GM12878 (cell line): ENCODE measurements around the gene LCP1. TPM values are rescaled to one million over a fixed set of nuclear protein-coding genes. Genes with fewer than 3 reads are reported as not detected.

Source experiments
- ATAC-seq: fragments of 200-7000 bp; cut with Tn5 transposase; 3 replicates; pipeline ENCODE4 v1.9.1; 2020; ENCODE audit warnings: mild to moderate bottlenecking, moderate library complexity
- BruUV-seq: library from RNA; stranded (reverse); fragments of 400-500 nt; replicated peaks from 2 replicates; lab custom pipeline; 2021; lab: Mats Ljungman, UMichigan
- CTCF ChIA-PET: fragments of 300-600 bp; sonication (Branson Sonifier 250); formaldehyde crosslinking; extraction: SDS; loops from one replicate; lab custom pipeline; 2021; ENCODE audit warnings: inconsistent platforms; lab: Yijun Ruan, JAX
- POLR2A ChIA-PET: fragments of 350-600 bp; formaldehyde crosslinking; extraction: SDS; loops from one replicate; lab custom pipeline; 2021; ENCODE audit warnings: inconsistent platforms; lab: Charles Lee
- RAD21 ChIA-PET: fragments of 300-600 bp; sonication (Branson Sonifier 250); formaldehyde crosslinking; loops from one replicate; lab custom pipeline; 2023; ENCODE audit warnings: antibody characterized with exemption; ENCODE audit not compliant: unreplicated experiment; lab: Charles Lee
- SMC1A ChIA-PET: fragments of 300-600 bp; sonication (Branson Sonifier 250); formaldehyde crosslinking; loops from one replicate; lab custom pipeline; 2023; ENCODE audit not compliant: unreplicated experiment, uncharacterized antibody; lab: Charles Lee
- DNase-seq: peaks from one replicate; pipeline ENCODE4 v3.0.0-alpha.2; 2011; ENCODE audit warnings: low read depth, low spot score
- FAIRE-seq: peaks from 3 replicates; lab custom pipeline; 2011; peaks lifted over from hg19 to GRCh38; lab: Jason Lieb, UNC
- H2AFZ ChIP-seq: 2 replicates; pipeline ENCODE4 v1.6.0; 2011; ENCODE audit warnings: low read depth, low read length, control low read depth; ENCODE audit not compliant: control insufficient read depth
- H3K27ac ChIP-seq: 2 replicates; pipeline ENCODE4 v1.5.1; 2011; ENCODE audit warnings: control low read depth; ENCODE audit not compliant: control insufficient read depth, insufficient read depth
- H3K27me3 ChIP-seq, 2 experiments: replicated peaks in 1 of 2; 2 replicates each; pipeline versions ENCODE4 v1.6.0 to v1.6.1; 2011; ENCODE audit warnings: low read length in 1 of 2; ENCODE audit not compliant: control insufficient read depth in 2 of 2, insufficient read depth in 2 of 2
- H3K36me3 ChIP-seq, 2 experiments: 2 replicates each; pipeline ENCODE4 v1.5.1; 2011; ENCODE audit warnings: low read length in 1 of 2; ENCODE audit not compliant: control insufficient read depth in 2 of 2, insufficient read depth in 2 of 2
- H3K4me1 ChIP-seq: 2 replicates; pipeline ENCODE4 v1.6.1; 2011; ENCODE audit warnings: mild to moderate bottlenecking, low read length, moderate library complexity, mixed read lengths; ENCODE audit not compliant: control insufficient read depth, insufficient read depth
- H3K4me2 ChIP-seq: 2 replicates; pipeline ENCODE4 v1.6.0; 2011; ENCODE audit warnings: control low read depth; ENCODE audit not compliant: control insufficient read depth, insufficient read depth
- H3K4me3 ChIP-seq: fragments of 200-600 bp; sonication (generic); 2 replicates; pipeline ENCODE4 v1.5.1; 2016
- H3K79me2 ChIP-seq: 2 replicates; pipeline ENCODE4 v1.6.0; 2011; ENCODE audit warnings: low read length; ENCODE audit not compliant: control insufficient read depth, insufficient read depth
- H3K9ac ChIP-seq: 2 replicates; pipeline ENCODE4 v1.8.0; 2011; ENCODE audit warnings: low read length, control low read depth, mixed read lengths; ENCODE audit not compliant: control insufficient read depth, insufficient read depth
- H3K9me3 ChIP-seq: replicated peaks from 3 replicates; pipeline ENCODE4 v1.5.1; 2011; ENCODE audit warnings: mild to moderate bottlenecking, low read length; ENCODE audit not compliant: control insufficient read depth, insufficient read depth
- H4K20me1 ChIP-seq: 2 replicates; pipeline ENCODE4 v1.6.0; 2011; ENCODE audit not compliant: control insufficient read depth, insufficient read depth
- BMI1 ChIP-seq: fragments of 450-650 bp; IDR thresholded peaks from 2 replicates; pipeline ENCODE4 v1.6.1; 2016; ENCODE audit warnings: mild to moderate bottlenecking, moderate library complexity, borderline replicate concordance
- CBX3 ChIP-seq: fragments of 200-600 bp; sonication (generic); IDR thresholded peaks from 2 replicates; pipeline ENCODE4 v1.6.1; 2016; ENCODE audit warnings: low read depth, borderline replicate concordance
- ESRRA ChIP-seq: IDR thresholded peaks from 2 replicates; pipeline ENCODE4 v1.6.1; 2012; ENCODE audit warnings: mild to moderate bottlenecking, low read length, improper control_type of control experiment
- GABPA ChIP-seq: IDR thresholded peaks from 2 replicates; pipeline ENCODE4 v1.6.1; 2014; ENCODE audit warnings: antibody characterized with exemption, low read depth, mild to moderate bottlenecking, inconsistent platforms
- HDAC2 ChIP-seq: fragments of 200-600 bp; sonication (generic); IDR thresholded peaks from 2 replicates; pipeline ENCODE4 v1.6.1; 2017
- JUND ChIP-seq: IDR thresholded peaks from 2 replicates; pipeline ENCODE4 v1.6.1; 2012; ENCODE audit warnings: low read depth, mild to moderate bottlenecking, low read length, improper control_type of control experiment, moderate library complexity
- MTA2 ChIP-seq: fragments of 450-650 bp; IDR thresholded peaks from 2 replicates; pipeline ENCODE4 v1.6.1; 2016; ENCODE audit warnings: low read depth, mild to moderate bottlenecking, moderate library complexity
- NFYA ChIP-seq: IDR thresholded peaks from 2 replicates; pipeline ENCODE4 v1.6.1; 2011; ENCODE audit warnings: low read depth, mild to moderate bottlenecking, low read length, improper control_type of control experiment, borderline replicate concordance
- RAD21 ChIP-seq: IDR thresholded peaks from 2 replicates; pipeline ENCODE4 v1.6.1; 2011; ENCODE audit warnings: mild to moderate bottlenecking, low read depth, low read length, moderate library complexity; ENCODE audit not compliant: insufficient read depth
- SIX5 ChIP-seq: IDR thresholded peaks from 2 replicates; pipeline ENCODE4 v1.6.1; 2011; ENCODE audit warnings: mild to moderate bottlenecking, low read depth, low read length, moderate library complexity; ENCODE audit not compliant: severe bottlenecking
- SMAD1 ChIP-seq: fragments of 450-650 bp; IDR thresholded peaks from 2 replicates; pipeline ENCODE4 v1.6.1; 2018; ENCODE audit warnings: mild to moderate bottlenecking, low read depth; ENCODE audit not compliant: partially characterized antibody
- SMAD5 ChIP-seq: IDR thresholded peaks from 2 replicates; pipeline ENCODE4 v1.6.1; 2016; ENCODE audit warnings: antibody characterized with exemption, low read depth
- STAT1 ChIP-seq: fragments of 450-650 bp; conservative IDR thresholded peaks from 2 replicates; pipeline ENCODE4 v1.6.1; 2014; ENCODE audit warnings: antibody characterized with exemption, mild to moderate bottlenecking
- SUPT20H ChIP-seq: IDR thresholded peaks from 2 replicates; pipeline ENCODE4 v1.6.1; 2011; ENCODE audit warnings: low read depth, mild to moderate bottlenecking, low read length, moderate library complexity, borderline replicate concordance; ENCODE audit not compliant: control insufficient read depth
- TBL1XR1 ChIP-seq: IDR thresholded peaks from 2 replicates; pipeline ENCODE4 v1.6.1; 2012; ENCODE audit warnings: low read depth, low read length, improper control_type of control experiment
- ZNF274 ChIP-seq: IDR thresholded peaks from one replicate; pipeline ENCODE4 v1.8.0; 2011; ENCODE audit not compliant: insufficient read length, insufficient read depth
- ZNF622 ChIP-seq: fragments of 450-650 bp; IDR thresholded peaks from 2 replicates; pipeline ENCODE4 v1.6.1; 2017; ENCODE audit warnings: mild to moderate bottlenecking, inconsistent platforms
- ZSCAN29 ChIP-seq: fragments of 450-650 bp; IDR thresholded peaks from 2 replicates; pipeline ENCODE4 v1.6.1; 2017; ENCODE audit warnings: mild to moderate bottlenecking, moderate library complexity
- ZZZ3 ChIP-seq: IDR thresholded peaks from 2 replicates; pipeline ENCODE4 v1.6.1; 2011; ENCODE audit warnings: low read depth; ENCODE audit not compliant: control insufficient read depth, insufficient read length
- WGBS: methylation state at CpG from one replicate; pipeline ENCODE4 v1.1.6; 2016; ENCODE audit warnings: low lambda C conversion rate; ENCODE audit not compliant: insufficient replicate concordance, insufficient coverage; ENCODE audit errors: missing lambda C conversion rate; 5-methylcytosine and 5-hydroxymethylcytosine counted together
- in situ Hi-C: fragments of 300-500 bp; cut with MboI; formaldehyde crosslinking; loops from 9 replicates; pipeline ENCODE4 v1.14.3; 2018; ENCODE audit warnings: mixed read lengths
- intact Hi-C: fragments of 100-400 bp; cut with micrococcal nuclease; formaldehyde crosslinking; loops from one replicate; pipeline ENCODE4 v1.14.2; 2022; ENCODE audit not compliant: unreplicated experiment
- polyA plus RNA-seq, 11 experiments: library from polyadenylated mRNA; depleted of rRNA in 4 of 11; unstranded in 6 of 11; stranded (reverse) in 5 of 11; fragments of >200 nt; fragmentation: Nextera tagmentation in 4 of 11; fragmentation: Illumina TruSeq in 1 of 11; extraction: Ambion mirVana in 4 of 11; extraction: Trizol in 1 of 11; gene quantifications; 1 replicate in 1 of 11; 2 replicates in 10 of 11; pipeline versions ENCODE4 v1.2.1 to v1.2.3, GENCODE V29; 2011 to 2016; ENCODE audit warnings: inconsistent platforms in 2 of 11, missing spikeins in 2 of 11, low read depth in 1 of 11
- total RNA-seq, 4 experiments: library from RNA; depleted of rRNA in 3 of 4; stranded (reverse); fragments of >200 nt in 3 of 4; fragmentation: Illumina TruSeq in 1 of 4; extraction: Trizol in 1 of 4; gene quantifications; 2 replicates each; pipeline versions ENCODE4 v1.2.1 to v1.2.3, GENCODE V29; 2013 to 2021
- TF ChIP-seq, protein P1 (sequence below): fragments of 450-650 bp; IDR thresholded peaks from 2 replicates; pipeline ENCODE4 v1.6.1; 2017; ENCODE audit warnings: antibody characterized with exemption, mild to moderate bottlenecking, moderate library complexity

Gene LCP1
- total and polyA plus RNA-seq, 10 of the 15 experiments (the other 5 are each of a cell fraction or from before 2014, with no cell fraction given), result 775 to 2,201 (median 1,556) TPM

DNA sequence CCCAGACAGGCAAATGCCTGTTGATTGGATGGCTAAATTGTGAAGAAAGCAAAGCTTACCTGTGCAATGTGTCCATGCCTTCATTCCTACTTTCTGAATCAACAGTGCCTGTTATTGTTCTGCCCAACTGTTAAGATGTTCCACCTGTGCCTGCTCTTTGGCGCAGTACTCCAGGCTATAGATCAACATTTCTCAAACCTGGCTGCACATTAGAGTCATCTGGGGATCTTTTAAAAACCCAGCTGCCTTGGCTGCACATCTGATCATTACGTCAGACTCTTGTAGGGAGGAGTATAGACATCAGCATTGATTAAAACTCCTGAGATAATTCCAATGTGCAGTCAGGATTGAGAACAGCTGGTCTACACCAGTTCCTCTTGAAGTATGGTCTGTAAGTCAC is 60.9 kb downstream of the LCP1 start:
- FAIRE-seq, result no peak

More for the DNA sequence above, 60.9 kb downstream of the LCP1 start:
- no peak for TF ChIP-seq CBX3
- no peak for TF ChIP-seq RAD21
- TF ChIP-seq ZZZ3, result no peak
- TF ChIP-seq BMI1, result no peak
- TF ChIP-seq STAT1, result no peak
- no peak for TF ChIP-seq SMAD5
- TF ChIP-seq, protein P1, sequence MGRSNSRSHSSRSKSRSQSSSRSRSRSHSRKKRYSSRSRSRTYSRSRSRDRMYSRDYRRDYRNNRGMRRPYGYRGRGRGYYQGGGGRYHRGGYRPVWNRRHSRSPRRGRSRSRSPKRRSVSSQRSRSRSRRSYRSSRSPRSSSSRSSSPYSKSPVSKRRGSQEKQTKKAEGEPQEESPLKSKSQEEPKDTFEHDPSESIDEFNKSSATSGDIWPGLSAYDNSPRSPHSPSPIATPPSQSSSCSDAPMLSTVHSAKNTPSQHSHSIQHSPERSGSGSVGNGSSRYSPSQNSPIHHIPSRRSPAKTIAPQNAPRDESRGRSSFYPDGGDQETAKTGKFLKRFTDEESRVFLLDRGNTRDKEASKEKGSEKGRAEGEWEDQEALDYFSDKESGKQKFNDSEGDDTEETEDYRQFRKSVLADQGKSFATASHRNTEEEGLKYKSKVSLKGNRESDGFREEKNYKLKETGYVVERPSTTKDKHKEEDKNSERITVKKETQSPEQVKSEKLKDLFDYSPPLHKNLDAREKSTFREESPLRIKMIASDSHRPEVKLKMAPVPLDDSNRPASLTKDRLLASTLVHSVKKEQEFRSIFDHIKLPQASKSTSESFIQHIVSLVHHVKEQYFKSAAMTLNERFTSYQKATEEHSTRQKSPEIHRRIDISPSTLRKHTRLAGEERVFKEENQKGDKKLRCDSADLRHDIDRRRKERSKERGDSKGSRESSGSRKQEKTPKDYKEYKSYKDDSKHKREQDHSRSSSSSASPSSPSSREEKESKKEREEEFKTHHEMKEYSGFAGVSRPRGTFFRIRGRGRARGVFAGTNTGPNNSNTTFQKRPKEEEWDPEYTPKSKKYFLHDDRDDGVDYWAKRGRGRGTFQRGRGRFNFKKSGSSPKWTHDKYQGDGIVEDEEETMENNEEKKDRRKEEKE, result no peak
- TF ChIP-seq ZNF622, result no peak
- no peak for TF ChIP-seq SIX5
- no peak for TF ChIP-seq SMAD1
- TF ChIP-seq TBL1XR1, result no peak
- no peak for TF ChIP-seq ZSCAN29
- no peak for TF ChIP-seq GABPA
- no peak for TF ChIP-seq SUPT20H
- no peak for TF ChIP-seq ZNF274
- TF ChIP-seq HDAC2, result no peak
- no peak for TF ChIP-seq ESRRA
- TF ChIP-seq MTA2, result no peak
- TF ChIP-seq JUND, result no peak
- TF ChIP-seq NFYA, result no peak
- CTCF ChIA-PET, result interaction anchor here (1.0 to 1.2 kb wide), 2 partner anchors 106 to 313 kb away, joined by 3 to 4 read pairs; no protein-coding TSS in a partner anchor
- SMC1A ChIA-PET, result interaction anchor here (0.9 to 1.5 kb wide), 2 partner anchors 19 to 49 kb away, joined by 3 to 4 read pairs; no protein-coding TSS in a partner anchor
- H3K79me2 ChIP-seq, result no peaks in the 10 kb centered on the region
- ATAC-seq (no peak), DNase-seq (no peak)
- H3K9me3 ChIP-seq, result no peaks in the 10 kb centered on the region
- H3K9ac ChIP-seq, result no peak overlapping the region
- peaks cover 0 to 2% of the 10 kb centered on the region in 2 experiments; a peak in 2 of 4 replicates for H3K36me3 ChIP-seq
- no peaks in the 10 kb centered on the region for H3K27me3 ChIP-seq
- no peaks in the 10 kb centered on the region for H3K4me1 ChIP-seq
- no peak overlapping the region for H2AFZ ChIP-seq
- intact Hi-C loops, result loop anchor here (5.0 kb wide), 1 partner anchor 49 kb away; no protein-coding TSS in a partner anchor
- in situ Hi-C loops, result no loop called here
- H3K27ac ChIP-seq, result no peak overlapping the region
- no peak overlapping the region for H3K4me2 ChIP-seq
- H4K20me1 ChIP-seq, result no peaks in the 10 kb centered on the region
- BruUV-seq, result no TSS peak
- WGBS, result 63% methylated on average over 2 of the region's 2 CpGs
- POLR2A ChIA-PET, result no interaction called here
- H3K4me3 ChIP-seq, result no peak overlapping the region
- RAD21 ChIA-PET, result no interaction called here
